ENCODE results near the gene KCNJ15. TPM values are rescaled to one million over a fixed set of nuclear protein-coding genes. Genes with fewer than 3 reads are reported as not detected.

Gene KCNJ15
- total RNA-seq, 1 donor from 2014 or later = 2.2 TPM

- H3K9ac ChIP-seq (ENCODE audit: low read length) = no peak overlapping the region
- H3K27ac Mint-ChIP-seq (ENCODE audit: unreplicated experiment) = no peak overlapping the region
- H4K20me1 ChIP-seq (ENCODE audit: insufficient read depth, low read length) = no peaks in the 10 kb centered on the region
- H3K79me2 ChIP-seq (ENCODE audit: insufficient read depth, low read length) = no peaks in the 10 kb centered on the region
- no peaks in the 10 kb centered on the region for H3K27me3 ChIP-seq (ENCODE audit: insufficient read depth, low read length)
- H3K27ac ChIP-seq (ENCODE audit: low read depth, low read length) = no peak overlapping the region
- no peak overlapping the region for H3K4me3 ChIP-seq (ENCODE audit: insufficient read depth, low read depth, low read length)
- no peaks in the 10 kb centered on the region for H3K36me3 Mint-ChIP-seq (ENCODE audit: low read depth, unreplicated experiment)
- FAIRE-seq = no peak
- H3K9me3 ChIP-seq (ENCODE audit: insufficient read depth, low read depth, low read length) = no peaks in the 10 kb centered on the region
- H2AFZ ChIP-seq (ENCODE audit: low read depth, low read length) = no peak overlapping the region
- TF ChIP-seq EZH2 (IDR thresholded peaks at IDR 0.05; ENCODE audit: insufficient read depth, low read length) (no peak), CTCF (IDR thresholded peaks at IDR 0.05; ENCODE audit: insufficient read depth, low read depth, low read length) (no peak)
- DNase-seq (ENCODE audit: low read depth) = no peak
- peaks cover under 1% of the 10 kb centered on the region for H3K27me3 Mint-ChIP-seq (ENCODE audit: low read depth, unreplicated experiment)
- no peak overlapping the region for H3K4me2 ChIP-seq (ENCODE audit: low read length)
- H3K36me3 ChIP-seq (ENCODE audit: insufficient read depth, low read length) = no peaks in the 10 kb centered on the region
- H3K4me3 Mint-ChIP-seq (ENCODE audit: unreplicated experiment) = no peak overlapping the region
- H3K9me3 Mint-ChIP-seq (ENCODE audit: unreplicated experiment) = no peaks in the 10 kb centered on the region
- H3K4me1 Mint-ChIP-seq (ENCODE audit: low read depth, unreplicated experiment) = peaks cover 20% of the 10 kb centered on the region
- H3K4me1 ChIP-seq (ENCODE audit: insufficient read depth, low read length) = peaks cover 9% of the 10 kb centered on the region
Observed at GRCh38 chr21:38260426-38260825, 3.6 kb downstream of the KCNJ15 start.

- DNase-seq (ENCODE audit: low read depth) (peak; percentile 43), FAIRE-seq (no peak)
- Mint-ChIP-seq H3K9me3 (ENCODE audit: unreplicated experiment) (peaks cover 4% of the 10 kb centered on the region), H3K4me3 (ENCODE audit: unreplicated experiment) (no peak overlapping the region), H3K36me3 (ENCODE audit: low read depth, unreplicated experiment) (no peaks in the 10 kb centered on the region), H3K4me1 (ENCODE audit: low read depth, unreplicated experiment) (peaks cover 30% of the 10 kb centered on the region), H3K27ac (ENCODE audit: unreplicated experiment) (no peak overlapping the region), H3K27me3 (ENCODE audit: low read depth, unreplicated experiment) (peaks cover 1% of the 10 kb centered on the region)
- peaks cover 12% of the 10 kb centered on the region for H3K4me1 ChIP-seq (ENCODE audit: insufficient read depth, low read length)
- TF ChIP-seq CTCF (IDR thresholded peaks at IDR 0.05; ENCODE audit: insufficient read depth, low read depth, low read length) = no peak
- no peak for TF ChIP-seq EZH2 (IDR thresholded peaks at IDR 0.05; ENCODE audit: insufficient read depth, low read length)
- no peaks in the 10 kb centered on the region for H3K36me3 ChIP-seq (ENCODE audit: insufficient read depth, low read length)
- no peak overlapping the region for H3K4me2 ChIP-seq (ENCODE audit: low read length)
- no peak overlapping the region for H3K27ac ChIP-seq (ENCODE audit: low read depth, low read length)
- H3K4me3 ChIP-seq (ENCODE audit: insufficient read depth, low read depth, low read length) = no peak overlapping the region
- no peaks in the 10 kb centered on the region for H3K79me2 ChIP-seq (ENCODE audit: insufficient read depth, low read length)
- no peak overlapping the region for H2AFZ ChIP-seq (ENCODE audit: low read depth, low read length)
- H3K27me3 ChIP-seq (ENCODE audit: insufficient read depth, low read length) = no peaks in the 10 kb centered on the region
- H3K9ac ChIP-seq (ENCODE audit: low read length) = no peak overlapping the region
- H4K20me1 ChIP-seq (ENCODE audit: insufficient read depth, low read length) = no peaks in the 10 kb centered on the region
- no peaks in the 10 kb centered on the region for H3K9me3 ChIP-seq (ENCODE audit: insufficient read depth, low read depth, low read length)
Observed at GRCh38 chr21:38261851-38262250, 5.1 kb downstream of the KCNJ15 start.

GRCh38 chr21:38263493-38263892, 6.7 kb downstream of the KCNJ15 start:
- Mint-ChIP-seq H3K4me3 (ENCODE audit: unreplicated experiment) (no peak overlapping the region), H3K9me3 (ENCODE audit: unreplicated experiment) (peaks cover 4% of the 10 kb centered on the region)

More at GRCh38 chr21:38263493-38263892, 6.7 kb downstream of the KCNJ15 start:
- Histone ChIP-seq H3K4me2 (ENCODE audit: low read length) (peak overlapping the region; percentile 32), H3K4me3 (ENCODE audit: insufficient read depth, low read depth, low read length) (no peak overlapping the region), H3K27me3 (ENCODE audit: insufficient read depth, low read length) (no peaks in the 10 kb centered on the region), H3K27ac (ENCODE audit: low read depth, low read length) (no peak overlapping the region), H4K20me1 (ENCODE audit: insufficient read depth, low read length) (no peaks in the 10 kb centered on the region), H3K79me2 (ENCODE audit: insufficient read depth, low read length) (no peaks in the 10 kb centered on the region), H3K9me3 (ENCODE audit: insufficient read depth, low read depth, low read length) (no peaks in the 10 kb centered on the region), H3K36me3 (ENCODE audit: insufficient read depth, low read length) (no peaks in the 10 kb centered on the region), H2AFZ (ENCODE audit: low read depth, low read length) (peak overlapping the region; percentile 28), H3K4me1 (ENCODE audit: insufficient read depth, low read length) (peaks cover 19% of the 10 kb centered on the region), H3K9ac (ENCODE audit: low read length) (no peak overlapping the region)
- DNase-seq (ENCODE audit: low read depth) = peak; percentile 92
- Mint-ChIP-seq H3K4me1 (ENCODE audit: low read depth, unreplicated experiment) (peaks cover 37% of the 10 kb centered on the region), H3K27ac (ENCODE audit: unreplicated experiment) (peak overlapping the region; percentile 48), H3K36me3 (ENCODE audit: low read depth, unreplicated experiment) (no peaks in the 10 kb centered on the region), H3K27me3 (ENCODE audit: low read depth, unreplicated experiment) (peaks cover 1% of the 10 kb centered on the region)
- no peak for FAIRE-seq
- TF ChIP-seq EZH2 (IDR thresholded peaks at IDR 0.05; ENCODE audit: insufficient read depth, low read length) = no peak
- no peak for TF ChIP-seq CTCF (IDR thresholded peaks at IDR 0.05; ENCODE audit: insufficient read depth, low read depth, low read length)

Data from astrocyte (in vitro differentiated cells and primary cell).